ENCODE data around the gene S100G. TPM values are rescaled to one million over a fixed set of nuclear protein-coding genes. Genes with fewer than 3 reads are reported as not detected.

S100G gene
- total RNA-seq, 2 donors from 2014 or later, result not detected

- no peak overlapping the region for H3K27ac ChIP-seq
- DNase-seq (ENCODE audit: low spot score), result no peak
- no peak for ATAC-seq (ENCODE audit: insufficient number of reproducible peaks, low FRiP score, low read depth)
- H3K9me3 ChIP-seq, result no peaks in the 10 kb centered on the region
- no peaks in the 10 kb centered on the region for H3K4me1 ChIP-seq (ENCODE audit: control insufficient read depth in 1 of 2, low read depth in 2 of 2)
- no peak for TF ChIP-seq CTCF (IDR thresholded peaks at IDR 0.05)
- H3K36me3 ChIP-seq, result no peaks in the 10 kb centered on the region
- no peak overlapping the region for H3K4me3 ChIP-seq
- H3K27me3 ChIP-seq (replicated peaks; ENCODE audit: insufficient read depth), result no peaks in the 10 kb centered on the region
Observed at GRCh38 chrX:16666541-16666940, 16.6 kb downstream of the S100G start.

GRCh38 chrX:16671005-16671404, 21.0 kb downstream of the S100G start:
- no peak overlapping the region for H3K4me3 ChIP-seq
- no peak for DNase-seq (ENCODE audit: low spot score)
- H3K27ac ChIP-seq, result no peak overlapping the region
- no peaks in the 10 kb centered on the region for H3K36me3 ChIP-seq
- no peaks in the 10 kb centered on the region for H3K9me3 ChIP-seq
- H3K4me1 ChIP-seq (ENCODE audit: control insufficient read depth in 1 of 2, low read depth in 2 of 2), result no peaks in the 10 kb centered on the region
- no peaks in the 10 kb centered on the region for H3K27me3 ChIP-seq (replicated peaks; ENCODE audit: insufficient read depth)
- no peak for TF ChIP-seq CTCF (IDR thresholded peaks at IDR 0.05)
- ATAC-seq (ENCODE audit: insufficient number of reproducible peaks, low FRiP score, low read depth), result no peak

- TF ChIP-seq CTCF (IDR thresholded peaks at IDR 0.05), result no peak
- Histone ChIP-seq H3K36me3 (peaks cover 3% of the 10 kb centered on the region), H3K4me3 (no peak overlapping the region), H3K4me1 (ENCODE audit: control insufficient read depth in 1 of 2, low read depth in 2 of 2) (no peaks in the 10 kb centered on the region), H3K27me3 (replicated peaks; ENCODE audit: insufficient read depth) (no peaks in the 10 kb centered on the region), H3K9me3 (no peaks in the 10 kb centered on the region), H3K27ac (no peak overlapping the region)
- ATAC-seq (ENCODE audit: insufficient number of reproducible peaks, low FRiP score, low read depth) (no peak), DNase-seq (ENCODE audit: low spot score) (no peak)
Observed at GRCh38 chrX:16678689-16679088, 28.7 kb downstream of the S100G start.

- no peak overlapping the region for H3K4me3 ChIP-seq
- peaks cover under 1% of the 10 kb centered on the region for H3K36me3 ChIP-seq
- H3K27me3 ChIP-seq (replicated peaks; ENCODE audit: insufficient read depth), result no peaks in the 10 kb centered on the region
- H3K27ac ChIP-seq, result no peak overlapping the region
- ATAC-seq (ENCODE audit: insufficient number of reproducible peaks, low FRiP score, low read depth), result no peak
- H3K4me1 ChIP-seq (ENCODE audit: control insufficient read depth in 1 of 2, low read depth in 2 of 2), result no peaks in the 10 kb centered on the region
- H3K9me3 ChIP-seq, result no peaks in the 10 kb centered on the region
- no peak for DNase-seq (ENCODE audit: low spot score)
- TF ChIP-seq CTCF (IDR thresholded peaks at IDR 0.05), result no peak
Observed at GRCh38 chrX:16683007-16683664, 33.2 kb downstream of the S100G start.

- Histone ChIP-seq H3K36me3 (no peaks in the 10 kb centered on the region), H3K4me1 (ENCODE audit: control insufficient read depth in 1 of 2, low read depth in 2 of 2) (no peaks in the 10 kb centered on the region), H3K4me3 (no peak overlapping the region), H3K27ac (no peak overlapping the region), H3K9me3 (no peaks in the 10 kb centered on the region), H3K27me3 (replicated peaks; ENCODE audit: insufficient read depth) (no peaks in the 10 kb centered on the region)
- no peak for TF ChIP-seq CTCF (IDR thresholded peaks at IDR 0.05)
- DNase-seq (ENCODE audit: low spot score) (no peak), ATAC-seq (ENCODE audit: insufficient number of reproducible peaks, low FRiP score, low read depth) (no peak)
Observed at GRCh38 chrX:16687514-16687913, 37.6 kb downstream of the S100G start.
